ENCODE measurements around the gene OR1D5. TPM values are rescaled to one million over a fixed set of nuclear protein-coding genes. Genes with fewer than 3 reads are reported as not detected.

The OR1D5 gene
- total and polyA plus RNA-seq, 4 donors = not detected

- TF ChIP-seq FOXA2 (IDR thresholded peaks at IDR 0.05) (no peak), ZBTB33 (IDR thresholded peaks at IDR 0.05) (no peak), JUND (IDR thresholded peaks at IDR 0.05) (no peak), HNF4A (conservative IDR thresholded peaks at IDR 0.05) (no peak), RAD21 (IDR thresholded peaks at IDR 0.05) (no peak), CTCF (IDR thresholded peaks at IDR 0.05; ENCODE audit: low read depth, low read length, missing input control) (no peak), GABPA (IDR thresholded peaks at IDR 0.05 in 1 of 2, conservative IDR thresholded peaks at IDR 0.05 in 1 of 2) (no peak), YY1 (IDR thresholded peaks at IDR 0.05) (no peak), MAX (IDR thresholded peaks at IDR 0.05) (no peak), TAF1 (conservative IDR thresholded peaks at IDR 0.05) (no peak), EGR1 (IDR thresholded peaks at IDR 0.05; ENCODE audit: low read depth in 2 of 2) (no peak), SP1 (IDR thresholded peaks at IDR 0.05) (no peak), HNF4G (IDR thresholded peaks at IDR 0.05) (no peak), NR2F2 (IDR thresholded peaks at IDR 0.05) (no peak), FOXA1 (IDR thresholded peaks at IDR 0.05) (no peak)
- TF ChIP-seq, protein P1, sequence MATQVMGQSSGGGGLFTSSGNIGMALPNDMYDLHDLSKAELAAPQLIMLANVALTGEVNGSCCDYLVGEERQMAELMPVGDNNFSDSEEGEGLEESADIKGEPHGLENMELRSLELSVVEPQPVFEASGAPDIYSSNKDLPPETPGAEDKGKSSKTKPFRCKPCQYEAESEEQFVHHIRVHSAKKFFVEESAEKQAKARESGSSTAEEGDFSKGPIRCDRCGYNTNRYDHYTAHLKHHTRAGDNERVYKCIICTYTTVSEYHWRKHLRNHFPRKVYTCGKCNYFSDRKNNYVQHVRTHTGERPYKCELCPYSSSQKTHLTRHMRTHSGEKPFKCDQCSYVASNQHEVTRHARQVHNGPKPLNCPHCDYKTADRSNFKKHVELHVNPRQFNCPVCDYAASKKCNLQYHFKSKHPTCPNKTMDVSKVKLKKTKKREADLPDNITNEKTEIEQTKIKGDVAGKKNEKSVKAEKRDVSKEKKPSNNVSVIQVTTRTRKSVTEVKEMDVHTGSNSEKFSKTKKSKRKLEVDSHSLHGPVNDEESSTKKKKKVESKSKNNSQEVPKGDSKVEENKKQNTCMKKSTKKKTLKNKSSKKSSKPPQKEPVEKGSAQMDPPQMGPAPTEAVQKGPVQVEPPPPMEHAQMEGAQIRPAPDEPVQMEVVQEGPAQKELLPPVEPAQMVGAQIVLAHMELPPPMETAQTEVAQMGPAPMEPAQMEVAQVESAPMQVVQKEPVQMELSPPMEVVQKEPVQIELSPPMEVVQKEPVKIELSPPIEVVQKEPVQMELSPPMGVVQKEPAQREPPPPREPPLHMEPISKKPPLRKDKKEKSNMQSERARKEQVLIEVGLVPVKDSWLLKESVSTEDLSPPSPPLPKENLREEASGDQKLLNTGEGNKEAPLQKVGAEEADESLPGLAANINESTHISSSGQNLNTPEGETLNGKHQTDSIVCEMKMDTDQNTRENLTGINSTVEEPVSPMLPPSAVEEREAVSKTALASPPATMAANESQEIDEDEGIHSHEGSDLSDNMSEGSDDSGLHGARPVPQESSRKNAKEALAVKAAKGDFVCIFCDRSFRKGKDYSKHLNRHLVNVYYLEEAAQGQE (IDR thresholded peaks at IDR 0.05) = no peak
- TF ChIP-seq, protein P2, sequence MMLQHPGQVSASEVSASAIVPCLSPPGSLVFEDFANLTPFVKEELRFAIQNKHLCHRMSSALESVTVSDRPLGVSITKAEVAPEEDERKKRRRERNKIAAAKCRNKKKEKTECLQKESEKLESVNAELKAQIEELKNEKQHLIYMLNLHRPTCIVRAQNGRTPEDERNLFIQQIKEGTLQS (IDR thresholded peaks at IDR 0.05) = no peak
- Histone ChIP-seq H3K4me1 (ENCODE audit: control insufficient read depth in 4 of 4, insufficient read depth in 4 of 4, low read length in 3 of 4) (no peaks in the 10 kb centered on the region), H3K27me3 (ENCODE audit: control insufficient read depth in 4 of 4, insufficient read depth in 4 of 4, low read length in 3 of 4) (peaks cover 0 to 4% (median 0%) of the 10 kb centered on the region in 4 donors), H3K9ac (ENCODE audit: low read depth in 1 of 2, low read length in 2 of 2) (no peak overlapping the region), H3K4me3 (ENCODE audit: low read depth in 1 of 3, low read length in 3 of 3) (no peak overlapping the region), H3K27ac (ENCODE audit: low read depth in 1 of 2, low read length in 2 of 2) (no peak overlapping the region), H3K36me3 (ENCODE audit: control insufficient read depth in 4 of 4, insufficient read depth in 3 of 4, low read depth in 1 of 4, low read length in 3 of 4) (no peaks in the 10 kb centered on the region), H3K9me3 (ENCODE audit: control insufficient read depth in 4 of 4, low read length in 3 of 4) (no peaks in the 10 kb centered on the region)
- 89% methylated on average over 9 of the region's 9 CpGs for WGBS
- peak; percentile 21 for DNase-seq (ENCODE audit: low spot score)
These were observed 28.9 kb downstream of the OR1D5 start for GRCh38 chr17:3034578-3034920.

Measured in liver (tissue), 9 donors.